DMS153 treated with DMSO at 0.1 percent for 48 hours (cell line): ENCODE data around the gene AUTS2.

Experiments
- DNase-seq: peaks from one replicate; lab custom pipeline; 2025; ENCODE audit not compliant: unreplicated experiment; lab: John Stamatoyannopoulos, UW

AUTS2 gene

GRCh38 chr7:69714886-69715576 is 116.8 kb downstream of the AUTS2 start:
- DNase-seq: no peak

- no peak for DNase-seq
These were observed 118.9 kb downstream of the AUTS2 start for GRCh38 chr7:69717221-69717620.

- DNase-seq: no peak
These were observed 121.4 kb downstream of the AUTS2 start for GRCh38 chr7:69719717-69720116.

GRCh38 chr7:69722843-69723242 is 124.6 kb downstream of the AUTS2 start:
- no peak for DNase-seq

GRCh38 chr7:69723663-69724062 is 125.4 kb downstream of the AUTS2 start:
- DNase-seq: no peak

GRCh38 chr7:69728304-69728703 is 130.0 kb downstream of the AUTS2 start:
- no peak for DNase-seq

- peak; percentile 17 for DNase-seq
These were observed 133.9 kb downstream of the AUTS2 start for GRCh38 chr7:69732203-69732602.

- DNase-seq: no peak
These were observed 137.3 kb downstream of the AUTS2 start for GRCh38 chr7:69735582-69735981.

GRCh38 chr7:69736126-69736810 is 138.0 kb downstream of the AUTS2 start:
- DNase-seq: no peak

GRCh38 chr7:69738396-69738951 is 140.2 kb downstream of the AUTS2 start:
- DNase-seq: no peak

- DNase-seq: no peak
These were observed 140.9 kb downstream of the AUTS2 start for GRCh38 chr7:69739190-69739589.

GRCh38 chr7:69739931-69740431 is 141.7 kb downstream of the AUTS2 start:
- peak; percentile 17 for DNase-seq

GRCh38 chr7:69742237-69742636 is 144.0 kb downstream of the AUTS2 start:
- no peak for DNase-seq

- DNase-seq: no peak
These were observed 145.2 kb downstream of the AUTS2 start for GRCh38 chr7:69743436-69743835.

GRCh38 chr7:69744026-69744425 is 145.8 kb downstream of the AUTS2 start:
- DNase-seq: no peak

GRCh38 chr7:69746383-69746782 is 148.1 kb downstream of the AUTS2 start:
- DNase-seq: no peak

- no peak for DNase-seq
These were observed 148.9 kb downstream of the AUTS2 start for GRCh38 chr7:69747144-69747543.

- no peak for DNase-seq
These were observed 150.3 kb downstream of the AUTS2 start for GRCh38 chr7:69748530-69748929.

GRCh38 chr7:69749372-69749979 is 151.2 kb downstream of the AUTS2 start:
- no peak for DNase-seq

- DNase-seq: no peak
These were observed 151.7 kb downstream of the AUTS2 start for GRCh38 chr7:69749994-69750393.

GRCh38 chr7:69751026-69751425 is 152.8 kb downstream of the AUTS2 start:
- DNase-seq: no peak

- no peak for DNase-seq
These were observed 155.7 kb downstream of the AUTS2 start for GRCh38 chr7:69753981-69754380.
